OCI-LY7 (cell line): ENCODE measurements around the gene CFAP100. TPM values are rescaled to one million over a fixed set of nuclear protein-coding genes. Genes with fewer than 3 reads are reported as not detected.

Experiments
- BruUV-seq: library from RNA; stranded (reverse); fragments of 400-500 nt; replicated peaks from 2 replicates; lab custom pipeline; 2021; lab: Mats Ljungman, UMichigan
- CTCF ChIA-PET: fragments of 300-600 bp; sonication (Branson Sonifier 250); formaldehyde crosslinking; loops from one replicate; lab custom pipeline; 2022; ENCODE audit warnings: antibody characterized with exemption; ENCODE audit not compliant: unreplicated experiment; lab: Charles Lee
- POLR2A ChIA-PET: fragments of 300-600 bp; sonication (Branson Sonifier 250); formaldehyde crosslinking; loops from one replicate; lab custom pipeline; 2022; ENCODE audit warnings: antibody characterized with exemption; lab: Charles Lee
- DNase-seq: peaks from one replicate; pipeline ENCODE4 v3.0.0-alpha.2; 2015; ENCODE audit warnings: low spot score
- H2AFZ ChIP-seq: fragments of 200-600 bp; sonication (generic), shearing (Covaris generic); 2 replicates; pipeline ENCODE4 v1.6.1; 2014; ENCODE audit warnings: mild to moderate bottlenecking, antibody characterized with exemption, low read length, moderate library complexity
- H3K27ac ChIP-seq: fragments of 200-600 bp; sonication (generic); 2 replicates; pipeline ENCODE4 v1.5.1; 2014; ENCODE audit warnings: mixed run types, low read depth, mild to moderate bottlenecking, moderate library complexity, low read length, inconsistent platforms; ENCODE audit not compliant: poor library complexity, severe bottlenecking
- H3K36me3 ChIP-seq: fragments of 200-600 bp; sonication (generic); 2 replicates; pipeline ENCODE4 v1.6.1; 2014; ENCODE audit warnings: mild to moderate bottlenecking, antibody characterized with exemption, low read length, moderate library complexity, mixed read lengths; ENCODE audit not compliant: insufficient read depth
- H3K4me1 ChIP-seq: fragments of 200-600 bp; sonication (generic); 2 replicates; pipeline ENCODE4 v1.5.1; 2014; ENCODE audit warnings: mild to moderate bottlenecking, low read length; ENCODE audit not compliant: insufficient read depth, poor library complexity, severe bottlenecking
- H3K4me2 ChIP-seq: fragments of 200-600 bp; sonication (generic); 2 replicates; pipeline ENCODE4 v1.6.1; 2014; ENCODE audit warnings: mild to moderate bottlenecking, low read length
- H3K4me3 ChIP-seq: fragments of 200-600 bp; sonication (generic); 2 replicates; pipeline ENCODE4 v1.5.1; 2014; ENCODE audit warnings: mild to moderate bottlenecking, low read depth, low read length; ENCODE audit not compliant: poor library complexity, severe bottlenecking
- H3K79me2 ChIP-seq: fragments of 200-600 bp; sonication (generic); 2 replicates; pipeline ENCODE4 v1.6.1; 2016; ENCODE audit warnings: low read depth, mild to moderate bottlenecking, low read length, moderate library complexity, mixed read lengths; ENCODE audit not compliant: insufficient read depth
- H3K9me2 ChIP-seq: fragments of 200-600 bp; sonication (generic); 2 replicates; pipeline ENCODE4 v1.6.1; 2016; ENCODE audit warnings: mild to moderate bottlenecking, low read length, mixed read lengths; ENCODE audit not compliant: insufficient read depth
- H3K9me3 ChIP-seq: fragments of 200-600 bp; sonication (generic); 2 replicates; pipeline ENCODE4 v1.6.1; 2014; ENCODE audit warnings: mild to moderate bottlenecking, mixed run types, low read length, mixed read lengths
- H4K20me1 ChIP-seq: fragments of 200-600 bp; sonication (generic); 2 replicates; pipeline ENCODE4 v1.6.1; 2014; ENCODE audit warnings: mild to moderate bottlenecking, antibody characterized with exemption, low read length, moderate library complexity, mixed read lengths; ENCODE audit not compliant: insufficient read depth
- EZH2phosphoT487 ChIP-seq: fragments of 200-600 bp; sonication (generic); IDR thresholded peaks from 2 replicates; pipeline ENCODE4 v1.6.1; 2018; ENCODE audit warnings: low read depth, borderline replicate concordance, mild to moderate bottlenecking, mixed run types, antibody characterized with exemption, low read length, moderate library complexity, mixed read lengths
- intact Hi-C: fragments of 100-400 bp; cut with micrococcal nuclease; formaldehyde crosslinking; loops from one replicate; pipeline ENCODE4 v1.10.0; 2022; ENCODE audit not compliant: unreplicated experiment
- total RNA-seq, 2 experiments: library from RNA; depleted of rRNA in 1 of 2; stranded (reverse); fragments of >200 nt in 1 of 2; shearing (Covaris generic) in 1 of 2; gene quantifications; 2 replicates each; pipeline ENCODE4 v1.2.3, GENCODE V29; 2014 to 2022
- TF ChIP-seq, protein P1 (sequence below): fragments of 200-600 bp; sonication (generic); conservative IDR thresholded peaks from 2 replicates; pipeline ENCODE4 v1.5.1; 2014; ENCODE audit warnings: mild to moderate bottlenecking, antibody characterized with exemption, low read length, moderate library complexity, mixed read lengths

The CFAP100 gene
- total RNA-seq, 2 experiments from 2014 or later, result not detected

DNA sequence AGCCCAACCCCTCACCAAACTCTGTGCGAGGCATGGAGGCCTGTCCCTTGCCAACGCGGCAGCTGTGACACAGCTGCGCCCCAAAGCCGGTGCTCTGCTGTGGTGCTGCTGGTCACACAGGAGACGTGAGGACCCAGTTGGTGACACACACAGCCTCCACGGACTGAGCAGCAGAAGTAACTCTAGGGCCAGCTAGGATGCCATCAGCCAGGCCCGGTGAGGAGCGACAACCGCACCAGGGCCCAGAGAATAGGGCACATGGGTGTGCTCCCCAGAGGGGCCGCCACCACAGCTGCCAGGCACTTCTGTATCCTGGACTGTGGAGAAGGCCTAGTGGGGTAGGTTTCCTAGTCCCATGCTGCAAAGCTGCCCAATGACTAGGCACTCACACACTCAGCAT, 70.3 kb downstream of the CFAP100 start:
- H3K79me2 ChIP-seq, result no peaks in the 10 kb centered on the region
- H3K9me3 ChIP-seq, result no peaks in the 10 kb centered on the region
- H3K36me3 ChIP-seq, result peaks cover 96% of the 10 kb centered on the region
- no peak overlapping the region for H3K27ac ChIP-seq
- no peak for DNase-seq
- H3K9me2 ChIP-seq, result no peaks in the 10 kb centered on the region
- TF ChIP-seq EZH2phosphoT487, result no peak
- TF ChIP-seq, protein P1, sequence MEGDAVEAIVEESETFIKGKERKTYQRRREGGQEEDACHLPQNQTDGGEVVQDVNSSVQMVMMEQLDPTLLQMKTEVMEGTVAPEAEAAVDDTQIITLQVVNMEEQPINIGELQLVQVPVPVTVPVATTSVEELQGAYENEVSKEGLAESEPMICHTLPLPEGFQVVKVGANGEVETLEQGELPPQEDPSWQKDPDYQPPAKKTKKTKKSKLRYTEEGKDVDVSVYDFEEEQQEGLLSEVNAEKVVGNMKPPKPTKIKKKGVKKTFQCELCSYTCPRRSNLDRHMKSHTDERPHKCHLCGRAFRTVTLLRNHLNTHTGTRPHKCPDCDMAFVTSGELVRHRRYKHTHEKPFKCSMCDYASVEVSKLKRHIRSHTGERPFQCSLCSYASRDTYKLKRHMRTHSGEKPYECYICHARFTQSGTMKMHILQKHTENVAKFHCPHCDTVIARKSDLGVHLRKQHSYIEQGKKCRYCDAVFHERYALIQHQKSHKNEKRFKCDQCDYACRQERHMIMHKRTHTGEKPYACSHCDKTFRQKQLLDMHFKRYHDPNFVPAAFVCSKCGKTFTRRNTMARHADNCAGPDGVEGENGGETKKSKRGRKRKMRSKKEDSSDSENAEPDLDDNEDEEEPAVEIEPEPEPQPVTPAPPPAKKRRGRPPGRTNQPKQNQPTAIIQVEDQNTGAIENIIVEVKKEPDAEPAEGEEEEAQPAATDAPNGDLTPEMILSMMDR, result no peak
- ChIA-PET POLR2A (no interaction called here), CTCF (no interaction called here)
- intact Hi-C loops, result no loop called here
- no peaks in the 10 kb centered on the region for H4K20me1 ChIP-seq
- no TSS peak for BruUV-seq
- no peak overlapping the region for H2AFZ ChIP-seq
- H3K4me3 ChIP-seq, result no peak overlapping the region
- no peak overlapping the region for H3K4me2 ChIP-seq
- H3K4me1 ChIP-seq, result no peaks in the 10 kb centered on the region

DNA sequence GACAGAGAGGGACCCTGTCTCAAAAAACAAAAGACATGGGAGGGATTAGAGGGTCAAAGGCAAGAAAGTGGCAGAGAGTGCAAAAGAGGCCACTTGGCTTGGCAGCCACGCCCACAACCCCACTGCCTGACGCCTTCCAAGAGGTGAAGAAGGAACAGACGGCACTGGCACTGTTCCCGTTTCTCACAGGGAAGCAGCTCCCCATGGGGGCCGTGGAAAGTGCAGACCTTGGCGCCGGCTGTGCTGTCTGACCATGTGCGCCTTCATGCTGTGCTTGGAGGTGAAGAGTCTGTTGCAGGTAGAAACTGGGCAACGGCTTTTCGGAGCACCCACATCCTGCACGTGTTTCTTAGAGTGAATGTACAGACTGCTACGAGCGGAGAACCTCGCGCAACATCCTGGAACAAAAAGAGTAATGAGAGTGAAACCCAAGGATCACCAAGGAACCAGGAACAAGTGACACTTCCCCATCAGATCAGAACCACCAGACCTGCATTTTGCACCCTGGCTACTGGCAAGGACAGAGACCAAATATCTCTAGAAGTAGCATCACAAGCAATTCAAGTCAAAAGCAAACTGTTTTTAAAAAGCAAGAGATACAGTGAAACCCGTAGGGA, 71.3 kb downstream of the CFAP100 start:
- no peak for DNase-seq
- no peaks in the 10 kb centered on the region for H3K4me1 ChIP-seq
- no peak overlapping the region for H3K4me2 ChIP-seq
- no peaks in the 10 kb centered on the region for H3K9me3 ChIP-seq
- no TSS peak for BruUV-seq
- H2AFZ ChIP-seq, result no peak overlapping the region
- peaks cover 97% of the 10 kb centered on the region for H3K36me3 ChIP-seq
- H3K9me2 ChIP-seq, result no peaks in the 10 kb centered on the region
- intact Hi-C loops, result no loop called here
- H3K4me3 ChIP-seq, result no peak overlapping the region
- H3K79me2 ChIP-seq, result no peaks in the 10 kb centered on the region; the same call in 1 of the 2 replicates
- ChIA-PET CTCF (no interaction called here), POLR2A (no interaction called here)
- H3K27ac ChIP-seq, result no peak overlapping the region
- H4K20me1 ChIP-seq, result no peaks in the 10 kb centered on the region
- TF ChIP-seq, protein P1, result no peak

DNA sequence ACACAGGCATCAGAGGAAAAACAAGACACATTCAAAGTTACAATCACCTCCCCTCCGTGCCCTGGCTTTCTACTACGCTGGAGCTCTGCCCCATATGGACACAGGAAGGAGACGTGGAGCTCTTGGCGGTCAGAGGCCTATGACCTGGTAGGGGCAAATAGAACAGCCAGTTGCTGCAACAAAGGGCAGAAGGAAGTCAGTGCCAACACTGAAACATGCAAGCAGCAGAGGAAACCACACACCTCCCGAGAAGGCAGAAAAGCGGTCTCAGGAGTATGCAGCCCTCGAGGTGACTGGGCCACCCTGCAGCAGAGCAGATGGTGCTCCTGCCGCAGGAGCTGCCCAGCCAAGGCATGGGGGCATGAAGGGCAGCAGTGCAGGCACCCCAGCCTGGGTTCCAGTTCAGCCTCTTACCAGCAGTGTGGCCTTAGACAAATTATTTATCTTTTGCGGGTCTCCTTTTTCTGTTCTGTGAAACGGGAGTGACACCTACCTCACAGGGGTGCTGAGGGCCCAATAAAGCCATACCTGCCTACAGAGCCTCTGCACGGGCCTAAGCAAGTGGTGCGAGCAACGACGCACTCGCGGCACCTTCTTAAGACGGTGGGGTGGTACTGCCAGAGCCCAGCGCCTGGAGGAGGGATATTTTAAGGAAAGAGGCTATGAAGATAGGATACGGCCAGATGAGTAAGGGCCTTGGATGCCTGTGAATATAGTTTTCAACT, 72.3 kb downstream of the CFAP100 start:
- no peak for DNase-seq
- no TSS peak for BruUV-seq
- no peaks in the 10 kb centered on the region for H3K9me2 ChIP-seq
- peaks cover 2% of the 10 kb centered on the region; the same call in 1 of the 2 replicates for H3K79me2 ChIP-seq
- CTCF ChIA-PET, result no interaction called here
- no peaks in the 10 kb centered on the region for H3K9me3 ChIP-seq
- peaks cover 97% of the 10 kb centered on the region for H3K36me3 ChIP-seq
- no peak overlapping the region for H3K27ac ChIP-seq
- no peak overlapping the region for H2AFZ ChIP-seq
- intact Hi-C loops, result no loop called here
- no peak overlapping the region for H3K4me3 ChIP-seq
- POLR2A ChIA-PET, result no interaction called here
- H4K20me1 ChIP-seq, result no peaks in the 10 kb centered on the region
- no peak for TF ChIP-seq EZH2phosphoT487
- H3K4me2 ChIP-seq, result no peak overlapping the region
- H3K4me1 ChIP-seq, result peaks cover 2% of the 10 kb centered on the region
